Measurements from ENCODE around the gene GFER.
A peak's percentile ranks its signal among the peaks of the same experiment; 100 is the strongest.

GFER gene

DNA sequence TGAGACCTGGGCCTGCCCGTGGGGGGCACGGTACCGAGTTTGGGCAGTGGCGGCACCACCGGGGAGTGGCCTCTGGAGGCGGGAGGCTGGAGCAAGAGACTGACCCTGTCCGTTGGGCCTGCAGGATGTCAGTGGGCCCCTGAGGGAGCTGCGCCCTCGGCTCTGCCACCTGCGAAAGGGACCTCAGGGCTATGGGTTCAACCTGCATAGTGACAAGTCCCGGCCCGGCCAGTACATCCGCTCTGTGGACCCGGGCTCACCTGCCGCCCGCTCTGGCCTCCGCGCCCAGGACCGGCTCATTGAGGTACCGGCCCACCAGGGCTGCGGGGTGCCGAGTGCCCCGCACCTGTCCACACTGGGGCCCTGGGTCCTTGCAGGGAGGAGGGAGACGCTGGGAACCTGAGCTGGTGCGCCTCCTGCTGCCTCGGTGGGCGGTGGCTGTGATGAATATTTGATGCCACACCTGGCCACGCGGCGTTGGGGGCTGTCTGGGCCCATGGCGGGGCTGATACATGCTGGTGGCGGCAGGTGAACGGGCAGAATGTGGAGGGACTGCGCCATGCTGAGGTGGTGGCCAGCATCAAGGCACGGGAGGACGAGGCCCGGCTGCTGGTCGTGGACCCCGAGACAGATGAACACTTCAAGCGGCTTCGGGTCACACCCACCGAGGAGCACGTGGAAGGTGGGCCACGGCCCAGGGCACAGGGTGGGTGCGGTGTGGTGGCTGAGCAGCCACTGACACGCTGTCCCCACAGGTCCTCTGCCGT is 52.4 kb downstream of the GFER start:
- WGBS, 2 experiments = 95% methylated on average over 47 of the region's 47 CpGs
- Histone ChIP-seq H3K27me3 (ENCODE audit: control insufficient read depth, insufficient read depth, low read length, poor library complexity, severe bottlenecking) (no peaks in the 10 kb centered on the region), H3K4me3 (ENCODE audit: insufficient read depth, low read depth, low read length) (no peak overlapping the region), H3K27ac (ENCODE audit: insufficient read depth, low read depth, low read length, poor library complexity, severe bottlenecking) (peak overlapping the region; percentile 60), H3K4me1 (ENCODE audit: control insufficient read depth, insufficient read depth, low read length) (peaks cover 18% of the 10 kb centered on the region), H3K36me3 (ENCODE audit: control insufficient read depth, insufficient read depth, low read length) (no peaks in the 10 kb centered on the region), H3K9me3 (ENCODE audit: control insufficient read depth, low read length) (no peaks in the 10 kb centered on the region)

DNA sequence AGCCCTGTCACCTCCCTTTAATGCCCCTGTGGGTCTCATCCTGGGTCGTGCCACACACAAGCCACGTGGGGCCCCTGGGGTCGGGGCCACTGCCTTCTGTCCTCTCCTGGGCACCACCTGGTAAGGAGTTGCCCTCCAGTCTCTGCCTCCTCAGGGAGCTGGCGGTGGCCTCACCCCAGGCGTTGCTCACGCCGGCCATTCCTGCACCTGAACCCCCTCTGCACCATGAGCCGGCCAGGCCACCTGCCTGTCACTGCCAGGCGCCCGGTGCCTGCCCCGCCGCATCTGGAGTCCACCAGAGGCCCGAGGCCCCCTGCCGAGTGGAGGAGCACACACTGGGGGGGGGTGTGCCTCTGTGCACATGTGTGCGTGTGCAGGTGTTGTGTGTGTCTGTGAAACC is 53.1 kb downstream of the GFER start:
- WGBS, 2 experiments = 94 to 95% methylated on average over 15 of the region's 15 CpGs
- no peaks in the 10 kb centered on the region for H3K9me3 ChIP-seq (ENCODE audit: control insufficient read depth, low read length)
- no peaks in the 10 kb centered on the region for H3K36me3 ChIP-seq (ENCODE audit: control insufficient read depth, insufficient read depth, low read length)
- H3K27ac ChIP-seq (ENCODE audit: insufficient read depth, low read depth, low read length, poor library complexity, severe bottlenecking) = no peak overlapping the region
- no peak overlapping the region for H3K4me3 ChIP-seq (ENCODE audit: insufficient read depth, low read depth, low read length)
- H3K4me1 ChIP-seq (ENCODE audit: control insufficient read depth, insufficient read depth, low read length) = peaks cover 18% of the 10 kb centered on the region
- no peaks in the 10 kb centered on the region for H3K27me3 ChIP-seq (ENCODE audit: control insufficient read depth, insufficient read depth, low read length, poor library complexity, severe bottlenecking)
